ENCODE results near the gene FCHSD2.

- TF ChIP-seq YY1 (IDR thresholded peaks at IDR 0.05; ENCODE audit: insufficient read depth, insufficient read length) = no peak
- TF ChIP-seq SUZ12 (IDR thresholded peaks at IDR 0.05; ENCODE audit: extremely low read depth, insufficient read depth, insufficient read length) = no peak
- TF ChIP-seq ZNF274 (IDR thresholded peaks at IDR 0.05; ENCODE audit: low read depth, low read length) = no peak
These were observed 5.9 kb upstream of the FCHSD2 start for GRCh38 chr11:73147771-73148681.

All from NT2/D1 (cell line).